Hematopoietic multipotent progenitor cell treated with erythropoietin and hydrocortisone succinate and interleukin-3 and kit ligand, for 8 days (in vitro differentiated cells): ENCODE data around the gene FAM78B.

Experiments
- DNase-seq: peaks from one replicate; pipeline ENCODE4 v3.0.0-alpha.2; 2015

FAM78B gene

DNA sequence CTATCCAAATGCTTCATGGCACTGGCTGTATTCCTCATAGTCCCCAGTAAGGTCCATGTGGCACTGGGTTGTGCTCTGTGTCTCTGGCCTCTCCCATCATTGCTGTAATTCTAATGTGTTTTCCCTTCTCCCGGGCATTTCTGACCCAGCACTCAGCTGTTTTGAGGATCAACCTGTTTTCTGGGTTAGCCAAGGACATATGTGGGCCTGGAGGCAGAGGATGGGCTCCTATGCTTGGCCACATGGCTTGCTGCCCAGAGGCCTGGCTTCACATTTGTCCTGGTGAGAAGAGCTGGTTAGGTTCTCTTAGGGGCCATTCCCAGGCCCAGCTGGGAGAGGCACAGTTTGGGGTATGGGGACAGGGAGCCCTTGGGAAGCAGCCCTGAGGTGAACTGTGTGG is 103.1 kb downstream of the FAM78B start:
- no peak for DNase-seq

DNA sequence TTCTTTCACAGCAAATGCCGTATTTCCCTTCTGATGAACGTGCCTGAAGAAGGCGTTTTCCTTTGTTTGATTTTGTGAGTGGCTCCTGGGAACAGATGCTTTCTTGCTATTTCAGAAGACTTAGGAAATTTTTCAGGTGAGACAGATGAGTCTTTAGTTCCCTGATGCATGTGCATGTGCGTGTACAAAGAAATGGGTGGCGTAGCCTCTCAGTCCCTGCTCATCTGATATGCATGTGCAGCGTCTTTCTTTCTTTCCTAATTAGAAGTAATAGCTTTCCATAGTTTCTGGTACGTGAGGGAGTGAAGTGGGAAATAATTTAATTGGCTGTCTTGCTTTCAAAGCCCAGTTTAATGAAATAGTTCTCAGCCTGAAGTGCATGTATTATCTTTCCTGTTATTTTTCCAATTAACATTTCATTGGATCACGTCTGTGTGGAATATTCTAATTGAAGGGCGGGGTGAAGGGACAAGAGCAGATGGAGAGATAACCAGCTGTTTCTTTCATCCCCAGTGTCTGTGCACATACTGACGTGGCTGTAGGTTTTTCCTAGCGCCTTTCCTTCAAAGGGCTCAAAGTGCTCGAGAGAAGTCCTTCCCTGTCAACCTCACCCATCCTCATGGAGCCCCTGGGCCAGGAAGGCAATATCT is 104.3 kb downstream of the FAM78B start:
- DNase-seq: no peak

DNA sequence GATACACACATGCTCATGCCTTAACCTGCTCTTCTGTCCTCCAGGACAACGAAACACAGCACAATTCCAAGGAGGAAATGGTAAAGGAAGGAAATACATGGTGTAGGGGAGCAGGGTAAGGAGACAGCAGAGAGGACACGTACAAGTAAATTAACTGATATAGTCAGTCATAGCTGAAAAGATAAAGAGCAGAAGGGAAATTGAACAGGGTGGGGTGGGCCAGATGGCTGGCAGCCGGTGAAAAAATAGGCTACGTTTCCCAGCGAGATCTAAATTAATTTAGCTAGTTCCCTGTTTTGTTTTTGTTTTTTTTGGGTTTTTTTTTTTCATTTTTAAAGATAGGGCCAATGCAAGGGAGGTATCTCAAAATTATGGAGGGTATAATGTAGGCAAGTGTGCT is 109.2 kb downstream of the FAM78B start:
- DNase-seq: no peak

DNA sequence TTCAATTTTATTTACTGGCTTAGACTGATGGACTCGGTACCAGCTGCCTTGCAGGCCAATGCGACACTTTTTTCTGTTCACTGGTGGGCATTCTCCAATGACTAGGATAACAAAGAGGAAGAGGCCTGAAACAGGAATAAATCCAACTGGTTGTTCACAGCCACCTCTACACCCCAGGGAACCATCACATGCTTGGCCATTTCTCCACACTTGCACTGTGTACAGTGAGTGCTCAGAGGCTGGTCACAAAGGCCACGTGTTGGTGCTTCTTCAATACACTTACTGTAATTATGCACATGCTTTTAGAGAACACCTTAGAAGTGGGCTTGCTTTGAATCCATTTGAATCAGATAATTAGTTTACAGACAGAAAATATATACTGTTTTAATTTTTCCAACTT is 113.4 kb downstream of the FAM78B start:
- DNase-seq: no peak

DNA sequence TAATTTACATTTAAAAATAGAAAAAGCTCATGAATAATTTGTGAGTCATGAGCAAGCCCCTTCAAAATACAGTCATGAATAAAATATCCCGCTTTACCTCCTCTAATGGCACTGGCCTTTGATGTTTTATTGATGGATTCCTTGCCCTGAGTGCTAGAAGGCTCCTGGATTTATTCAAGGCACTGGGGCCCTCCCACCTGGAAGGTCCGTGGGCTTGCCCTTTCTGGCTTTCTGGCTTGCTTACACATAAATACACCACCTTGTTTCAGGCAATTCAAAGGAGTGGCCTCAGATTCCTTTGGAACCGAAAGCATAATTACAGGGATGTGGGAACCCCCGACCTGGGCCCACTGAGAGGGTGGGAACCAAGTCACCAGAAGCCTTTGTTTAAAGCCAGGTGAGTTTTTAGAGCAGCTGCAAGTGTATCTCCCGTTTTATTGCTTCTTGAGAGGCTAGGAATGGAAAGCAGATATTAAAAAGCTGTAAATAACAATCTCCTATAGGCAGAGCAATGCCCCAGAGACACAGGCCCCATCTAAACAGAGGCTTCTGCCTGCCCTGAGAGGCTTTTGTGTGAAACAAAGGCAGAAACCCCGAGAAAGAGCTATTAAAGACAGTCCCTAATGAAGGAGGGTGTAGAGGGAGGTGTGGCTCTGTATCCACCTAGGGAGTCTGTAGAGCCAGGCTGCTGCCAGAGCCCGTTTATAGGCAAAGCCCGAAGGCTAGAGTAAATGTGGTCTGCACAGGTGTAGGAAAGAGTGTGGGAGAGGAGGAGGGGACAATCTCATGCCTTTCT is 126.4 kb downstream of the FAM78B start:
- DNase-seq: no peak

DNA sequence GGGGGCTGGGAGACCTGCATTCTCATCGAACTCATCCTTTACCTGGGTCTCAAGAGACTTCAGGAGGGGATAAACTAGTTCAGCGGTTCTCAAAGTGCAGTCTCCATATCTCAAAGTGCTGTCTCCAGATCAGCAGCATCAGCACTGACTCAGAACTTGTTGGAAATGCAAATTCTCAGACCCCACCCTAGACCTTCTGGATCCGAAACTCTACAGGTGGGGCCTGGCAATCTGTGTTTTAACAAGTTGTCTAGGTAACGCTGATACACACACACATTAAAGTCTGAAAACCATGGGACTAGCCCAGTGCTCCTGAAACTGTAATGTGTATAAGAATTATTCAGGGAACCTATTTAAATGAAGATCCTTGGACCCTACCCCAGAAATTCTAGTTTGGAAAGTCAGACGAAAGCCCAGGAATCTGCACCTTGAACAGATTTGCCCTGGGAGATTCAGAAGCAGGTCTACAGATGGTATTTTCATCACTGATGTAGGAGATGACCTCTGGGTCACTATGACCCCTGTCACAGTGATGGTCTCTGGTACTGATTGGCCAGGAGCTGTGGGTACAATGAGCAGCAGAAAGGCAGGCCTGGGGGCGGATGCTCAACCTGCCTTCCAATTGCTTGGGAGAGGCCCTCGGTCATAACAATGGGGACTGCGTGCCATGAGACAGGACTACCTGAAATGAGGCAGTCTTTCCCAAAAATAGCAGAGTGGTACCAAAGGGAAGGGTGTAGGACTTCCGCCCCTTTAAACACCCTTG is 127.2 kb downstream of the FAM78B start:
- no peak for DNase-seq

DNA sequence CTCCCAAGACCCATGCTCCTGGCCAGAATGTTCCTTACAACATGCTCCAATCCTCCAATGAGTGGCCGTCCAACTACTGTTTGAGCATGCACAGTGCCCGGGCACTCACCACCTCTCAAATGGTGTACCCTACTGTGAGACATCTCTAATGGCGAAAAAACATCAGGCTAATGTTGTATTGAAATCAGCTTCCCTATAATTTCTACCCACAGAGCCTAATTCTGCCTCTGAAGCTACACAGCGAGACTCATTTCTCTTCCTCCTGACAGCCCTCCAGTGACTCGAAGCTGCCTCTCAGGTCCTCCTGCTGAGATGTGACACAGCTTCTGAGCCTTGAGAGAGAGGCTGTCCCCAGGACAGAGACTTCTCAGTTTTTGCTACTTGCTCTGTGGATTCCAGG is 130.7 kb downstream of the FAM78B start:
- DNase-seq: no peak

DNA sequence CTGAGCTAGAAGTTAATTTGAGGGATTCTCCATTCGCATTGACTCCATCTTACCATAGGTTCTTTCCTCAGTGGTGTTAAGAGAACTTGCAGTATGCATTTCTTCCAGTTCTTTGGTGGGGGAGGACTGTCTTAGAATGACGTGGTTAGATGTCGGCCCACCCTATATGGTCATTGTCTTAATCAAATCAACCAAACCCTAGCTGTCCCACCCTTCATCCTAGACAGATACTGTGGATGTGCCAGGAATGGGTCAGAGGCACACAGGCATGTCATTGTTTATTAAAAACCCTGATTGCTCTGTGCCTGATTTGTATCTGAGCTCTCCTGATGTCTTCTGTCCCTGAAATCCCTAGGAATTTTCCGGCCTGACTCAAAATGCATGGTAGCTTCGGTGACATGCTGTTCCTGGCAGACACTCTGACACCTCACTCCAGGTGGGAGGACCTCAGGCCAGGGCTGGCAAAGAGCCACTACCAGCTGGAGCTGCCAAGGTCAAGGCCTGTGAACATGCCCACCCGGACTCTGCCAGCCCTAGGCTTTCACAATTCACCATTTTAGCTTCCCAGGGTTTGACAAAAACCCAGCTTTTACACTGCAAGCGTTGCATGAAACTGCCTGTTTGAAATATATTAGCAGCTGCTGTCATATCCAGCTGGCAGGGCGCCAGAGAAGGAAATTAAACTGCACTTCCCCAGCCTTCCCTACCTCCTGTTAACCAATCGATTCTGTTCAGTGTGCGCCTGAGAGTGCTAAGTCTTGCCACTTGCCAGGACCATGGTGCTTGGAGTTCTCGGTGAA is 134.0 kb downstream of the FAM78B start:
- DNase-seq: no peak

DNA sequence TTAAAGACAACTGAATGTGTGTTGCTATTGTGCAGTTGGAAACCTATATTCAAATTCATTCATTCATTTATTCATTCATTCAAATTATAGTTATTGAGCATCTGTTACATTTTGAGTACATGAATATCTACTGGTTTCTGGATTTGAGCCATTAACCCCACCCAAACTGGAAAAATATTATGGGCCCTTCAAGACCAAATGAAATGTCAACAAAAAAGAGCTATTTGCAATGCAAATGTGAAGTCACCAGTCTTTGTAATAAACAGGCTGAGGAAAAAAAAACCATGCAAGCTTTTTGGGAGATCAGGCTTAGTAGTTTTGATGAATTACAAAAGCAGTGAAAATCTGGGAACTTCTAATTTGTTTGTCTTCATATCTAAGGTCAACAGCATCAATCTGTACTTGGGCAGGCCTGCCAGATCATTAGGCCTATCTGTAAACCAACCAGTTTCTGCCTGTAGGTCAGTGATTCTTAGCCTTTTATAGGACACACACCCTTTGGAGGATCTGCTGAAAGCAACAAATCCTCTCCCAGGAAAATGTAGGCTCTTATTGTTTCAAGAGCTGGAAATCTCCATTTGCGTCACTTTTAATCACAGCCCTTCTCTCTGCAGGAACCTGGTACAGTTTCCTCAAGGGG is 134.7 kb downstream of the FAM78B start:
- no peak for DNase-seq

DNA sequence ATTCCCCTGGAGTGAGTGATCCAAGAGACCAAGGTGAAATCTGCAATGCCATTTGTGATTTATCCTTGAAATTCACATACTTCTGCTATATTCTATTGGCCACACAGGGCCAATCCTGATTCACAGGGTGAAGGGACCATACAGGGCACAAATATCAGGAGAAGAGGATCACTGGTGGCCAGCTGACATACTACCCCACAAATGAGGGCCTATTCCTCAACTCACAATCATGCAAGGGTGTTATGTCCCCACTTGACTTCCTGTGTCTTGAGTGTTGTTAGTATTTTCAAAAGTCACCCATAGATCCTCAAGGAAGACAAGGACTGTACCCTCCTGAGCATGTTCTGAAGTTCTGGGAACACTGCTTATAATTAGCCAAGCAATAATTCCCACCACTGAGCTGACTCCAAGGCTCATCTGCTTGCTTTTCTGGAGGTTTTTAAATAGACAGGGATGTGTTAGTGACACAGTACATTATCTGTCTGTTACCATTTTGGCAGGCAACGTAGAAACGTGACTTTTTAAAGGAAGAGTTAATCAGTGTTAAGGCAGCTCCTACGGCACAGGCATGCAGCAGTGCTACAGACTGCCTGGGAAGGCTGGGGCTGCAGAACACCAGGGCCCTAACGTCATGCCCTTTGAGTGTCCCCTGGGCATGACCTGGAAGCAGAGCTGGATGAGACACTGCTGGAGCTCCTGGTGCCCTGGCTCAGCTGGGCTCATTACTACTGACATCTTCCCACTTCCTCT is 137.4 kb downstream of the FAM78B start:
- no peak for DNase-seq

DNA sequence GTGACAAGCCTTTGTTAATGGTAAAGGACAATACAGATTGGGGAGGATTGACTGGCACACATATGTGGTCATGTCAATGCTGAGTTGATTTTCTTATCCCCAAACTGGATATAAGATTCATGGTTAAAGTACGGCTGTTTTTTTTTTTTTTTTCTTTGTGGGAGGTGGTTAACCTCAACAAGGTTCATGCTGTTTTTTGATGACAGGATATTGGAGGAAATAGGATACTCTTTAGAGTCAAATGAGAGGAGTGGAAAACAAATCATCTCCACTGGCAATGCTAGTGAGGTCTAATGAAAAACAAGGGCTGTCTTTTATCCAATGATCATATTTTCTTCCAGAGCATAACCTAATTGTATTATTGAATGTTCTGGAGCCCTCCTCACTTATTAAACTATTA is 140.2 kb downstream of the FAM78B start:
- DNase-seq: no peak

DNA sequence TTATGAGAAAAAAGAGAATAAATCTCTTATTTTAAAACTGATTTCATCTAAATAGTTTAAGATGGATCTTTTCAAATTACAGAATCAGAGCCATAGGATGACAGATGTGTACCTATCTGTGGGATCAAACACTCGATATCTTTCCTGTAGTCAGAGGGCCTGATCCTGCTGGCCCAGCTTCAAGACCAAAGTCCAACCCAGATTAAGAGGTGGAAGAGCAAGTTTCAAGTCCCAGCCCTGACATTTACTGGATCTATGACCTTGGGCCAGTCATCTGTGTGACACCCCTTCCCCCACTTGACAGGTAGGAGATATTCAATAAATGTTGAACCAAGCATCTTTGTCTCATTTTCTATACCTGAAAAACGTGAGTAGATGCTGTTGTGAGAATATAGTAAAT is 140.7 kb downstream of the FAM78B start:
- no peak for DNase-seq

DNA sequence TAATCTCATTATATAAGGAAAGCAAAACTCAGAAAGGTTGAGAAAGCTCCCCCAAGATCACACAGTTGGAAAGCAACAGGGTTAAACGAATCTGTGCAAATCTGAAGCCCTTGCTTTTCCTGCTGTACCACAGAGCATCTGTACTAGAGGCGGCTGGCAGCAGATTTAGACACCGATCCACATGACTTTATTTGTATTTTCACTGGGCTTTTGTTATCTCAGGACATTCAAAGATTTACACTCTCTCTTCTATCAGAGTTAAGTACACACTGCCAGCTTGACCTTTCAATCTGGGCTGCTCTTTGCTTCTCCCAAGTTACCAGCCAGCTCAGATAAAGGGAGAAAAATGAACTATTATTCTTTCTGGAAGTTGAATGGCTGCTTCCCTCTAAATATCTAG is 146.6 kb downstream of the FAM78B start:
- no peak for DNase-seq
